NCI-H128 (cell line): ENCODE data around the gene GPR39.

ENCODE experiments used
- DNase-seq: peaks from one replicate; lab custom pipeline; 2025; ENCODE audit not compliant: unreplicated experiment; lab: John Stamatoyannopoulos, UW

The GPR39 gene

DNA sequence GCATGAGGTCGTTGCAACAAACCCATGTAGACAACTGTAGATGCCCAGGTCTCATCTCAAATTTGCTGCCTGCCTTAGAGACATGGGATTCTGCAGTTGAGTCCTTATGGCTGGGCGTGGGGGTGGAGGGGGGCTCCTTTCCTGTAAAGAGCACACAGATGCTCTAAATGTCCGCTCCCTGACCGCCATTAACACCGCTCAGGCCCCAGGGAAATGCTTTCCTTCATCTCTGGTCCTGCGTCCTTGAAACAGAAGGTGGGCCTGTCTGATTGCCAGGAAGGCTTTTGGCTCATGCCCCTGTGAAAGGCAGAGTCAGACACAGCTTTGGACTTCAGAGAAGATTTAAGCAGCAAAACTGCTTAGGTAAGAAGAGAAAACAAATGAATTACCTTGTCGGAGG is 25.7 kb downstream of the GPR39 start:
- DNase-seq: no peak

DNA sequence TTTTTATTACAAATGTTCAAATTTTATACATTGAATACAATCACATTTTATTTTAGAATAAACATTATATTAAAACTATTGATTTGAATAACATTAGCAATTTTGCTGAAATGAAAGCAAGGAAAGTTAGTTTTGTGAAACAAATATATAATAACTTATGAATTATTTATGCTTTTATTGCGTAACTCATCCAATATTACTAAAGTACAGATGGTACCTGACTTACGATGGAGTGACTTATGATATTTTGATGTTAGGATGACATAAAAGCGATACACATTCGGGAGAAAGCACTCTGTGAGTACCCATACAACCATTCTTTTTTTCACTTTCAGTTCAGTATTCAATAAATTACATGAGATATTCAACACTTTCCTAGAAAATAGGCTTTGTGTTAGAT is 26.5 kb downstream of the GPR39 start:
- DNase-seq: no peak

DNA sequence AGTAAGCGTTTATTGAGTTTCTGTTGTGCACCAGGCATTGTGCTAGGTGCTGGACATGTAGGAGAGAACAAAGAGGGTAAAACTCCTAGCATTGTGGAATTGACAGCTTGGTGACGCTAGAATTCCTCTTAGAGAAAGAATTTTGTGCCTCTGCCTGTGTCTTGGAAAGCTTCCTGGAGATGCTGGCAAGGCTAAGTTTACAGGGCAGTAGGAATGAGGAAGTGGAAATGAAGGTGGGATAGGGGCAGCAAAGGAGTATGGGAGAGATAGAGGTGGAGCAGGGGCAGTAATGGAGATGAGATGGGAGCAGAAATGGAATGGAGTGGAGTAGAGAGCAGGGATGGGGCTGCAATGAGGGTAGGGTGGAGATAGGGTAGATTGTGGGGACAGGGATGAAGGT is 29.8 kb downstream of the GPR39 start:
- no peak for DNase-seq

DNA sequence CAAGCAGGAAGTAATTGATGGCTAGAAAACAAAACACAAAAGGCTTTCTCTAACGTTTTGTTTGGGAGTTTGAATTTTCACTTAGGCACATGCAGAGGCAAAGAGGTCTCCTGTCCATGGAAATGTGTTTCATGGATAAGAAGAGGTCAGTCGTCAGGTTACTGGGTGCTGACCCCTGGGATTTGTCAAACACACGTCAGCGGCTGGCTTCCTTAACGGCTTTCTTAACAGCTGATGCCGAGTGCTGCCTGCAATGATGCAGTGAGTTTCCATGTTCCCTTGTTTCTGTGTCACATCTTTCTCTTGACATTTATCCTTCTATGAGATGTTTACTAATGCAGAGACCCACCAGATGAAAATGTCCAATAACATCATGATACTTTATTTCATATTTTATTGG is 31.7 kb downstream of the GPR39 start:
- no peak for DNase-seq

DNA sequence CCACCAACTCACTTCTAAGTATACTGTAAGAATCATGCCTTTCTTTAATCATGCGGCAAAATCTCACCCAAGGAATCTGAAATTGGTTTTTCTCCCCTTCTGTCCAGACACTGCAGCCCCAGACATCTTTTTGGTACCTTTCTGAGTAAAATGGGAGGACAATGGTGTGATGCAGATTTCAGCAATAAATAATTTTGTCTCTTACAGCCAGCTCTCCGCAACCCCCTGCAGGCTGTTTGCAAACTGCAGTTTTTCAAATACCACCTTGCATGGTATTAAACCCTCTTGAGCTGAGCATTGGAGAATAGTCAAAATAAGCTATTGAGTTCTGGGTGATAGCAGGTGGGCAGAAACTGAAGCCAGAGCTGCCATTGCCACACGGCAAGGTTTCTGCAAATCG is 32.2 kb downstream of the GPR39 start:
- no peak for DNase-seq

DNA sequence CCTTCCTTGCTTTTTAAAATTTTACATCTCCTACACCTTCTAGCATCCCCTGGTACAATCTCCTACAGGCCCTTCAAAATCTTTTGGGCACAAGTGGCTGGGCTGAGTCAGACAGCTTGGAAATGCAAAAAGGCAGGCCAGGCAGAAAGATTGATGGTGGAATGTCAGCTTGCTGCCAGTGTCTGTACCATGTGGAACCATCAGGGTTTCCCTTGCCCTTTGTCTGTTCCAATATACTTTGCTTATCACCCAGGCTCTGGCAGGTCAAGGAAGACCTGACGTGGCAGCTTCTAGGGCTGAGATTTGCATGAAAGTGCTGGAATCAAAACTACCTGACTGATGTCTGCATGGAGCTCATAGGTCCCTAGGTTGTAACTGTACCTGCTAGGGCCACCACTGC is 33.3 kb downstream of the GPR39 start:
- no peak for DNase-seq

DNA sequence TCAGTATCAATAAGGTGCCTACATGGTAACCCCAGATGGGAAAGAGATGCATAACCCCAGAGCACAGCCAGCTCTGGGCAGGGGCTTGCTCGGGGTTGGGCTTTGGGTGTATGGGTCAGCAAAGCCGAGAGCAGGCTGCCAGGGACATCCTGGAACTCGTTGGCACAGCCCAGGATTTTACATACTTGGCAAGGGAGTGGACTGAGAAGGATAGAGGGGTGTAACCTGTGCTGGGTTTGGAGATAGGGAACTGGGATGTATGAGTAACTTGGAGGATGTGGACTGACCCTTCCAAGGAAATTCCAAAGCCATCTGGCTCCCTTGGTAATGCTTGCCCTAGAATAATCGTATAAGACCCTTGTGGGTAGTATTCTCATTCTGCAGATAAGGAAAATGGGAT is 44.2 kb downstream of the GPR39 start:
- DNase-seq: no peak

DNA sequence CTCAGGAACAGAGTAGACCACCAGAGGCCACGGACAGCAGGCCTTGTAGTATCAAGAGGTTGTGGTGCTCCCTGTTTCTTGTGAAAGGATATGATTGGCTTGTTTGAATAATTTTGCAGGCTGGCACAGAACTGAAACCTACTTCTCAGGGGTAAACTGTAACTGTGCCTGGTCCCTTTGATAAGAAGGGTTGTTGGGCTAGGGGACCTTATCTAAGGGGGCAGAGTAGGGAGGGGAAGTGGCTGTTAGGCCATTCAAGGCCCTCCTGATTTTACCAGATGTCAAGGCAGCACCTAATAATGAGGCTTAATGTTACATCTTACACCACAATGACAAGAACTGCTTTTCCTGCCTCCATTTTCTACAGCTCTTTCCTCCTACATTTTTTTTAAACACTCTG is 45.6 kb downstream of the GPR39 start:
- DNase-seq: no peak

DNA sequence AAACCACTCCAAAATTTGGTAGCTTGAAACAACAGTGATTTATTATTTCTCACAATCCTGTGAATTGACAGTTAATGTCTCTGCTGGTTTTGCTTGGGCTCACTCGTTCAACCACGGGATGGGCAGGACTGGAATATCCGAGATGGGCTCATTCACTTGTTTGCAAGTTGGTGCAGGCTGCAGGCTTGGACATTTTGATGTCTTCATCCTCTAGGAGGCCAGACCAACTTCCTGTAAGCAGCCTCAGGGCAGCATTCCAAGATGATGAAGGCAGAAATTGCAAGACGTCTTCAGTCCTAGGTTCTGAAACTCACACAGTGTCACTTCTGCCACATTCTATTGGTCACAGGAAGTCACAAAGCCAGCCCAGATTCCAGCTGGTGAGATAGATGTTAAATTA is 47.1 kb downstream of the GPR39 start:
- no peak for DNase-seq

DNA sequence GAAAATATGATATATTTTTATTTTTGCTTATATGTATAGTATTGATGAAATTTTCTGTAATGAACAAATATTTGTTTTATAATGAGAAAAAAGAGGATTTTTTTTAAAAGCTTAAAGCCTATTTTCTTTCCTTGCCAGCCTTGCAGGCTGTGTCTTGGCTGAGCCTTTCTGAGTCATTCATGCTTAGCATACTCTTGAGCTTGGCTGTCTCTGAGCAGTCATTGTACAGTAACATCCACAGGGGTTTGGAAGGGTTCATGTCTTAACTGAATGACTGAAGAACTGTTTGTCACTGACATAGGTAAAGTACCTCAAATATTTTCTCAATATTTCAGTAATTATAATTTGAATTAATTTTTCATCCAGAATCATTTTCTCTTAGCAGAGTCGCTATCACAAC is 49.3 kb downstream of the GPR39 start:
- no peak for DNase-seq

DNA sequence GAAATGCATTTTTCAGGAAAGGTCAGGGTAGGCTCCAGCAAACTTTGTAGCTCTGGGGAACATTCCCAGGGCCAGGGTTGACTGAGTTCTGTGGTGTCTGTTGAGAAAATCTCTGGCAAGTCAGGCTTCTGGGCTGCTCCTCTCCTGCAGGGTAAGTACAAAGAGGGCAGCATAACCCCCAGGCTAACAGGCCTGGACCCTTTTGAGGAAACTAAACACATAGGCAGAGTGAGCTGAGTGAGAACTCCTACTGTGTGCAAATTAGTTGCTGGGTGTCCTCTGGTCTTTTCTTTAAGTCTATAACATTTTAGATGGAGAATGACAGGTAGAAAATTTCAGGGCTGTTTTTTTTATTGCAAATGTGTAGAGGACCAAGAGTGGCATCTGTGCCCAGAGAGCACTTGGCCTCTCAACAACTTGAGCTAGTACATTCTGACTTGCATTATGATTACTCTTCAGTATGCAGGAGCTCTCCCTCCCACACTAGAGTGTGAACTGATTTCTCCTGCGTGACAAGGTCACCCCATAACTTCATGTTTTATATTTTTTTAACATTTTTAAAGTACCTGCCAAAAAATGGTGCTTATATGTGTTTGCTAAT is 49.9 kb downstream of the GPR39 start:
- DNase-seq: no peak

DNA sequence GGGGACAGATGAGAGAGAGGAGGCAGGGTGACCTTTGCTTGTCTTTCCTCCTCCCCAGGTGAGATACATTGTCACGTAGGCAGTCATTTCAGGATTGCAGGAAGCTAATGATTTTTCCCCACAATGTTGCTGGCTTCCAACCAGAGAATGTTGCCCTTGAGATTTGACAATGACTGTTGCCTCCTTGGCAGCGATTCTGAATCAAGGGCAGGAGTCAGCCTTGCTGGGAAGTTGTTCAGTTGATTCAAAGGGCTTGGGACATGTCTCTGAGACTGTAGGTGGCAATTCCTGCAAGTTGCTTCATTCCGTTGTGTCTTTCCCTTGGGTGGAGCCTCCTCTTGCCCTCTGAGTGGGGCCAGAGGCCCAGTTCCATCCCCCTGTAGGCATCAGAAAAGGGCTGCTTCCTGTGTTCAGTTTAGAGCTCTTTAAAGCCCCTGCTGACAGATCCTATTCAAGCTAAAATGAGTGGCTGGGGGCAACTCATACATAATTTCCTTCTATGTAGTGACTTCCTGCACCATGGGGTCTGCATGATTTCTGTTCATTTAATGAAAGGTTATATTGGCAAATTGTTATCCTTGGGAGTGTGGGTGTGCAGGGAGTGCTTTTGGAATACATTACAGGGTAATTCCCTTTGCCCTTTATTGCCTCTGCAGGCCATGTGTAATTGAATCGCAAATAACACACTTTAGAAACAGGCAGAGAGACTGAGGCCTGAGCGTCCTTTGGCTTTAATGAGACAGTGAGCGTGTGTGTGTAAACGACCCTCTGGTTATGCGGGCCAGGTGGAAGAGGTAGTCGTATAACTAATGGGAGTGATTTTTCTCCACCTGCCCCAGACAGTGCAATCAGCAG is 52.4 kb downstream of the GPR39 start:
- no peak for DNase-seq

DNA sequence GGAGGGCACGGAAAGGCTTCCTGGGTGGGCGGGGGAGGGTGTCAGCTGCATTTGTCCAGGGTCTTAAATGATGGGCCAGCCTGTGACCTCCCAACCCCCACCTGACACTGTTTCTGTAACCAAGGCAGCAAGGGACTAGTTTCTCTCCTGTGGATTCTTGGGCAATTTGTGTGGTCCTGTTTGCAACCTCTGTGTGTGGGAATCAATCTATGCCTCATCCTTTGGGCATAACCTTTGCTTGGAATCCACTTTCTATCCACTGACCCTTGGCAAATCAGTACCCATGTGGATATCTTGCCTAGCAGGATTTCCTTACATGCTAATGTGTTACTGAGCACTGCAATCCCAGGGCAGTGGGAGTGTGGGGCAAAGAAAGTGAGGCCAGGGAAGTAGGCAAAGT is 54.1 kb downstream of the GPR39 start:
- DNase-seq: no peak

DNA sequence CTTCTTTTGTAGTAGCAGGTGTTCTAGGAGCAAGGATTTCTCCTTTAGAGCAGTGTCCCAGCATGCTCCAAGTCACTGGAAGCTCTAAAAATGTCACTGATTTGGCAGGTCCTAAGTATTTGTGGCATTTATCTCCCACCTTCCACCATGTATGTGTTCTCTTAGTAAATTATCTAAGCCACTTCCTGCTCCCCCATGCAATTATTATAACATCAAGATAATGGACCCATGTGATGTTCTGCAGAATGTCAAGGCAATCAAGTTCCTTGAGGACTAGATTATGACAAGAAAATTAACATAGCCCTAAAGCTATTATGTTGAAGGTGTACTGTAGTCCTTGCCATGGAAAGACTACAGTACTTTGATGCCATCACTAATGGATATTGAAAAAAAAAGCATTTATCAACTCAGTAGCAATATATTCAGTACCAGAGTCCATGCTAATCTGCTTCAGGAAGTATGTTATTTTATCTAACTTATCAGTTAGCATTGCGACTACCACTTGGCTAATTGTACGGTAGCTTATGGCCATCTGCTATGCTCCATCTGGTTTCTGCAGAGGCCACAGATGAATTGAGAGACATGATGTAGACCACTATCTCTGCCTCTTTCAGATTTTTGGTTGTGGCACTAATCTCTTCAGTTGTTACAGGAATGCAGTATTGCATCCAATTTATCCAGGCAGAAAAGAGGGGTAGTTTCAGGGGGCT is 56.7 kb downstream of the GPR39 start:
- no peak for DNase-seq

DNA sequence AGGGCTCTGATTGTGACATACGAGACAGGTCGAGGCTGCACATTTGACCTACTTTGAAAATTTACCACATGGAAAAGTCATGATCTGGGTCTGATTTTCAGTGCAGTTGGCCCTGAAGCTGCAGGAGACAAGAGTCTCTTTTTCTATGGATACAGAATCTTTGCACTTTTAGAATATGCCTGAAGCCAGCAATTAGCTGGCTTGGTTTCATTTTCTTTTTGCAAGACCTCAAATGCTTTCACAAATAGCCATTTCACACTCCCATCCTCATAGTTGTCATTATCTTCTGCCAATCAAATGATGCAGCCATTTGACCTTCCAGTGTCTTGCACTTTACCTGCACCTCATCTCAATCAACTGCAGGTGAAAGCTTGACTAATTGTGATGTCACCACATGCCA is 59.0 kb downstream of the GPR39 start:
- no peak for DNase-seq

DNA sequence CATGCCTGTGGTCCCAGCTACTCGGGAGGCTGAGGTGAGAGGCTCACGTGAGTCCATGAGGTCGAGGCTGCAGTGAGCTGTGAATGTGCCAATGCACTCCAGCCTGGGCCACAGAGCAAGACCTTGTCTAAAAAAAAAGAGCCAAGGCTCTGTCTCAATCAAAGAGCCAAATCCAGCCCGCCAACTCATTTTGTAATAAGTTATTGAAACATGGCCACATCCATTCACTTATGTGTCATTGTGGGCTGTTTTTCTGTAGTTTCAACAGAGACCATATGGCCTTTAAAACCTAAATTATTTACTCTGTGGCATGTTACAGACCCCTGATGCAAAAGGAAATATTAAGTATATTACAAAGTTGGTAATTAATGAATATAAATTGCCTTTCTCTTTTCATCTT is 60.8 kb downstream of the GPR39 start:
- DNase-seq: no peak

DNA sequence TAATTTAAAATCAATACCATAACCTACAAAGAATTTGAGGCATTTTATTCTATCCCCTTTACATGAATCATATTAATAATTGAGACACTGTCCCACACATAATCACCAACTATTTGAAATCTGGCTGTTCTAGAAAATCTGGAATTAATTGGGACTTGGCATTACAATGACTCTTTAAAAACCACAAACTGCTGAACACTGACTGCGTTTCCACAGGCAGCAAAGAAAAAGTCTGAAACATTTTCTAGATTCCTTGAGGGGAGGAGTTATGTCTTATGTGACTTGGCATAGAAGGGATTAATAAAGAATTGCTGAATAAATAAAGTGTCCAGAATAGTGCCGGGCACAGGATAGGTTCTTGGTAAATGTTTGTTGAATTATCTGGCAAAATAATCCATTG is 61.4 kb downstream of the GPR39 start:
- DNase-seq: no peak

DNA sequence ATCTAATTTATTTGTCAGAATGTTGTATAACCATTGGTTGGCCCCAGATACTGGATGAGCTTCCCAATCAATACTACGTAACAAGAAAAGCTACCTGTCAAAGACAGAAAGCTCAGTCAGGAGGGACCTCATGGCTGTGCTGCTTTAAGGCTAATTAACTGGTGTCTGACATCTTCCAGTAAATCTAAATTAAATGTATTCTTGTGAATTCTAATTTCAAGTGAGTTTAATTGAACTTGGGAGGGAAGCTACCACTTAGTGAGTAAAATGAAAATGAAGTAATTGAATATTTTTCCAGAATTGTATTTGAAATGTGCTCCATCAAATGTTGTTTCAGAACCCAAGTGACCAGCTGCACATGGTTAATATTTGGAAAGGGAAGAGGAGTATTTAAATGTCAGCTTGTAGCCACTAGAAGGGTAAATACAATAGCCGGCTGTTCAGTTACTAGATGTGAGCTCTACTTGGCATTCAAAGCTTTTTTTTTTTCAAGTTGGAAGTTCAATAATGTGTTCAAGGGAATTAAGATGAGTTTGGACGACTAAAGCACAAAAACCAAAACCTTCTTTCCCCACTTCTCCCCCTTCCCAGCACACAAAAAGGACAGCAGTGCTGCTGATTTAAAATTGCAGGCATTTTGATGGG is 62.0 kb downstream of the GPR39 start:
- no peak for DNase-seq

DNA sequence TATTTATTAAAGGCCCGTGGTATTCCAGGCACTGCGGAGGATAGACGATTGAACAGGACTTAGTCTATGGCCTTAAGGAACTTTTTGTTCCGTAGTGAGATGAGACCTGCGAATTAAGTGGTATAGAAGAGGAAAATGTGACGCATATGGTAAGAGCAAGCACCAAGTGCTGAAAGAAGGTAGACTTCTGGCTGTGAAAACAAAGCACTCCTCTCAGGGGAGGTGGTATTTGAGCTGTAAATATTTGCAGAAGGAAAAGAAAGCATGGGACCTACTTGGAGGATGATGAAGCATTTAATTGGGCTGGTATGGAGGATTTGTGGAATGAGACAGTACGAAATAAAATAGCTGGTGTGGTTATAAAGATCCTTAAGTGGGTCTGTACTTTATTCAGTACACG is 62.5 kb downstream of the GPR39 start:
- DNase-seq: no peak

DNA sequence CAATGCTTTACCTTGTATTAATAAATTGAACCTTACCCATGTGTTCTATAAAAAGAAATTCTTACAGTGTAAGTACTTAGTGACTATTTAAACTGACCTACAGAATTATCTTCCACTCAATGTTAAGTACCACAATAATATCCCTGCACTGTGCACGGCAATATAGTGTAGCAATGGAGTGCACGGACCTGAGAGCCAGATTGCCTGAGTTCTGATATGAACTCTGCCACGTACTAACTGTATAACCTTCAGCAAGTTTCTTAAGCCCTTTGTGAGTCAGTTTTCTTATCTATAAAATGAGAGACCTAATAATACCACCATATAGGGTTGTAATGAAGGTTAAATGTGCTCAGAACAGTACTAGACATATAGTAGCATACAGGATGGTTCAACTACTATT is 66.2 kb downstream of the GPR39 start:
- no peak for DNase-seq

DNA sequence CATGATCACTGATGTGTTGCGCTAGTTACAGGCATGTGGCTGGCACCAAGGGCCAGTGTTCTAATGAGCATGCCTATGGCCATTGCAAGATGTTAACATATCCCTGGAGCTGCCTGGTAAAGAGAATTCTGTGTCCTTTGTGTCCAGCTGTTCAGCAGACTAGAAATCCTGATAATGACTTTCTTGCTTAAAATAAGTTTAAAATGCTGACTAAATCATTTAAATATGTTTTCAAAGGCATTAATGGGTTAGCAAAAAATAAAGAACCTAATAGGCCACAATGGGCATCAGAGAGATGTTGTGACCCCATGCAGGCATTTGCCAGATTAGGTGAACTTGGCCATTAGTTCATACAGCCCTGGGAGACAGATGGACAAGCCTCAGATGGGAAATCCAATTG is 67.5 kb downstream of the GPR39 start:
- DNase-seq: no peak

DNA sequence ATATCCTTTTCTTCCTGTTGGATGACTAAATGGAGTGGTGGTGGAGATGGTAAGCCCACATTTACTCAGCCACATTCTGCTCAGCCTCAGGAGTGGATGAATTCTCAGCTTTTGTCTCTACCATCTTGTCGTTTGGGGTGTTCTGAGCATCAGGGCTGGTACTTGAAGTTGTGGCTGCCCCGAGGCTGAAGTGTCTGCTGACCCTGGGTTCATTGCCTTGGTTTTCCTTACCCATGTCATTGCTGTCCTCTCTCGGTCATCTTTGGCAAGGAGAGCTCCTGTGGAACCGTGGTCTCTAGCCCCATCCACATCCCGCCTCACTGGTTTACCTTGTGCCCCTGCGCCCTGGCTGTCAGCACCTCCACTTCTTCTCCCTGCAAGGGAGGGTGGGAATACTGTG is 71.9 kb downstream of the GPR39 start:
- no peak for DNase-seq
